Erythroblast (primary cell): ENCODE measurements around the gene DZANK1.
"Not testable (repeated sequence)": the region's sequence is repeated elsewhere in the genome, so short reads cannot be mapped to it uniquely, and the experiment has no call there.

Experiments used
- GATA1 ChIP-seq: IDR thresholded peaks from 2 replicates; pipeline ENCODE4 v1.6.1; 2011; ENCODE audit warnings: low read depth, mild to moderate bottlenecking, control low read depth, low read length, moderate library complexity
- POLR2A ChIP-seq: IDR thresholded peaks from 2 replicates; pipeline ENCODE4 v1.6.1; 2011; ENCODE audit warnings: mild to moderate bottlenecking, low read length

DNA sequence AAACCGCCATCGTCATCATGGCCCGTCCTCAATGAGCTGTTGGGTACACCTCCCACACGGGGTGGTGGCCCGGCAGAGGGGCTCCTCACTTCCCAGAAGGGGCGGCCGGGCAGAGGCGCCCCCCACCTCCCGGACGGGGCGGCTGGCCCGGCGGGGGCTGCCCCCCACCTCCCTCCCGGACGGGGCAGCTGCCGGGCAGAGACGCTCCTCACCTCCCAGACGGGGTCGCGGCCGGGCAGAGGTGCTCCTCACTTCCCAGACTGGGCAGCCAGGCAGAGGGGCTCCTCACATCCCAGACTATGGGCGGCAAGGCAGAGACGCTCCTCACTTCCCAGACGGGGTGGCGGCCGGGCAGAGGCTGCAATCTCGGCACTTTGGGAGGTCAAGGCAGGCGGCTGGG lies 91.3 kb downstream of the DZANK1 start:
- not testable (repeated sequence) for TF ChIP-seq POLR2A, GATA1
